HG03342 (cell line): ENCODE measurements around the gene NAA50.

ENCODE experiments used
- ATAC-seq: cut with Tn5 transposase; IDR thresholded peaks from one replicate; pipeline ENCODE4 v1.9.1; 2021; ENCODE audit warnings: mild to moderate bottlenecking, moderate library complexity; ENCODE audit not compliant: unreplicated experiment

The NAA50 gene

GRCh38 chr3:113745756-113746547, at the start of gene NAA50:
Gene NAA50, minus strand, starts transcription at chr3:113746249. Its CDS starts 300 bp downstream, at chr3:113745949.
- ATAC-seq = peak; percentile 51

GRCh38 chr3:113795693-113796092, 49.6 kb upstream of the NAA50 start:
- no peak for ATAC-seq

- ATAC-seq = no peak
These were observed 48.5 kb upstream of the NAA50 start for GRCh38 chr3:113794526-113794925.

GRCh38 chr3:113791381-113791780, 45.3 kb upstream of the NAA50 start:
- ATAC-seq = no peak

- ATAC-seq = no peak
These were observed 37.9 kb upstream of the NAA50 start for GRCh38 chr3:113783980-113784379.

GRCh38 chr3:113783463-113783862, 37.4 kb upstream of the NAA50 start:
- ATAC-seq = peak; percentile 88

- ATAC-seq = no peak
These were observed 30.5 kb upstream of the NAA50 start for GRCh38 chr3:113776564-113776963.

- ATAC-seq = no peak
These were observed 29.5 kb upstream of the NAA50 start for GRCh38 chr3:113775516-113775915.

- ATAC-seq = no peak
These were observed 27.3 kb upstream of the NAA50 start for GRCh38 chr3:113773381-113773780.

GRCh38 chr3:113771993-113772392, 25.9 kb upstream of the NAA50 start:
- ATAC-seq = no peak

GRCh38 chr3:113769551-113769950, 23.5 kb upstream of the NAA50 start:
- no peak for ATAC-seq

GRCh38 chr3:113764698-113765097, 18.6 kb upstream of the NAA50 start:
- no peak for ATAC-seq

GRCh38 chr3:113758389-113759024, 12.5 kb upstream of the NAA50 start:
- no peak for ATAC-seq

- ATAC-seq = peak; percentile 56
These were observed 8.6 kb upstream of the NAA50 start for GRCh38 chr3:113754494-113755159.

- ATAC-seq = no peak
These were observed 7.4 kb upstream of the NAA50 start for GRCh38 chr3:113753376-113753985.

- no peak for ATAC-seq
These were observed 5.1 kb upstream of the NAA50 start for GRCh38 chr3:113751141-113751540.

- ATAC-seq = peak; percentile 3
These were observed 1.4 kb upstream of the NAA50 start for GRCh38 chr3:113747283-113748046.

GRCh38 chr3:113746548-113747282, 666 bp upstream of the NAA50 start, which contains the start of gene ATP6V1A:
Gene ATP6V1A, plus strand, starts transcription at chr3:113747035. Its CDS starts 31,719 bp downstream, at chr3:113778754.
- peak; percentile 39 for ATAC-seq

GRCh38 chr3:113744941-113745755, 901 bp downstream of the NAA50 start:
- peak; percentile 52 for ATAC-seq
